PC-9 (cell line): ENCODE data around the gene RFX2. TPM values are rescaled to one million over a fixed set of nuclear protein-coding genes. Genes with fewer than 3 reads are reported as not detected.

Source experiments
- BruUV-seq: library from RNA; stranded (reverse); fragments of 400-500 nt; replicated peaks from 2 replicates; lab custom pipeline; 2021; lab: Mats Ljungman, UMichigan
- CTCF ChIA-PET: fragments of 300-600 bp; sonication (Branson Sonifier 250); formaldehyde crosslinking; loops from one replicate; lab custom pipeline; 2022; ENCODE audit warnings: antibody characterized with exemption; lab: Charles Lee
- POLR2A ChIA-PET: fragments of 300-600 bp; sonication (Branson Sonifier 250); formaldehyde crosslinking; loops from one replicate; lab custom pipeline; 2022; ENCODE audit warnings: antibody characterized with exemption; ENCODE audit not compliant: unreplicated experiment; lab: Charles Lee
- DNase-seq, 2 experiments: peaks; one replicate each; pipeline versions ENCODE4 v3.0.0 to v3.0.0-alpha.2; 2015 to 2022; ENCODE audit warnings: mixed read lengths in 1 of 2
- H2AFZ ChIP-seq: fragments of 200-600 bp; sonication (generic); 2 replicates; pipeline ENCODE4 v1.8.1; 2017; ENCODE audit warnings: antibody characterized with exemption
- H3F3A ChIP-seq: fragments of 200-600 bp; sonication (generic); 2 replicates; pipeline ENCODE4 v1.8.1; 2017; ENCODE audit warnings: antibody characterized with exemption, mild to moderate bottlenecking, low read depth; ENCODE audit not compliant: insufficient read depth
- H3K27ac ChIP-seq: fragments of 200-600 bp; sonication (generic); 2 replicates; pipeline ENCODE4 v1.6.1; 2016; ENCODE audit warnings: mixed run types
- H3K27me3 ChIP-seq: fragments of 200-600 bp; sonication (generic); 2 replicates; pipeline ENCODE4 v1.6.1; 2016; ENCODE audit warnings: low read depth, mixed run types; ENCODE audit not compliant: insufficient read depth
- H3K36me3 ChIP-seq: fragments of 200-600 bp; sonication (generic); 2 replicates; pipeline ENCODE4 v1.6.1; 2016; ENCODE audit warnings: low read depth, mixed run types
- H3K4me1 ChIP-seq: fragments of 200-600 bp; sonication (generic); replicated peaks from 2 replicates; pipeline ENCODE4 v1.6.1; 2016; ENCODE audit warnings: mixed run types; ENCODE audit not compliant: insufficient read depth
- H3K4me2 ChIP-seq: fragments of 200-600 bp; sonication (generic); 2 replicates; pipeline ENCODE4 v1.6.1; 2017; ENCODE audit warnings: mixed run types
- H3K4me3 ChIP-seq: fragments of 200-600 bp; sonication (generic); 2 replicates; pipeline ENCODE4 v1.6.1; 2016; ENCODE audit warnings: mixed run types
- H3K79me2 ChIP-seq: fragments of 200-600 bp; sonication (generic); 2 replicates; pipeline ENCODE4 v1.6.1; 2017; ENCODE audit warnings: low read depth, mixed run types
- H3K9me2 ChIP-seq: fragments of 200-600 bp; sonication (generic); 2 replicates; pipeline ENCODE4 v1.8.1; 2017; ENCODE audit warnings: mild to moderate bottlenecking; ENCODE audit not compliant: insufficient read depth
- H3K9me3 ChIP-seq: fragments of 200-600 bp; sonication (generic); 2 replicates; pipeline ENCODE4 v1.8.1; 2016; ENCODE audit warnings: low read depth; ENCODE audit not compliant: insufficient read depth
- H4K20me1 ChIP-seq: fragments of 200-600 bp; sonication (generic); 2 replicates; pipeline ENCODE4 v1.8.1; 2017; ENCODE audit not compliant: insufficient read depth
- CTCF ChIP-seq: fragments of 200-600 bp; sonication (generic); conservative IDR thresholded peaks from 2 replicates; pipeline ENCODE4 v1.6.1; 2017; ENCODE audit warnings: mixed run types, antibody characterized with exemption, mild to moderate bottlenecking, moderate library complexity
- EZH2 ChIP-seq: fragments of 200-600 bp; sonication (generic); IDR thresholded peaks from 2 replicates; pipeline ENCODE4 v1.8.0; 2017; ENCODE audit warnings: antibody characterized with exemption, low read depth
- intact Hi-C: fragments of 100-400 bp; cut with micrococcal nuclease; formaldehyde crosslinking; loops from one replicate; pipeline ENCODE4 v1.10.0; 2022; ENCODE audit not compliant: unreplicated experiment
- total RNA-seq: library from RNA; stranded (reverse); gene quantifications from 2 replicates; pipeline ENCODE4 v1.2.3, GENCODE V29; 2021

Gene RFX2
- total RNA-seq, 1 experiment from 2014 or later = 11.6 TPM

GRCh38 chr19:6101291-6101825, 8.9 kb downstream of the RFX2 start:
- DNase-seq = no peak
- ChIA-PET POLR2A (no interaction called here), CTCF (no interaction called here)
- Histone ChIP-seq H2AFZ (no peak overlapping the region), H3K9me3 (no peaks in the 10 kb centered on the region), H3K4me1 (no peaks in the 10 kb centered on the region), H3F3A (no peaks in the 10 kb centered on the region), H3K4me2 (no peak overlapping the region), H3K27ac (no peak overlapping the region), H4K20me1 (no peaks in the 10 kb centered on the region), H3K36me3 (no peaks in the 10 kb centered on the region), H3K4me3 (no peak overlapping the region), H3K79me2 (no peaks in the 10 kb centered on the region), H3K9me2 (no peaks in the 10 kb centered on the region), H3K27me3 (no peaks in the 10 kb centered on the region)
- intact Hi-C loops = no loop called here
- TF ChIP-seq EZH2 = no peak
- TF ChIP-seq CTCF = no peak
- no TSS peak for BruUV-seq

DNA sequence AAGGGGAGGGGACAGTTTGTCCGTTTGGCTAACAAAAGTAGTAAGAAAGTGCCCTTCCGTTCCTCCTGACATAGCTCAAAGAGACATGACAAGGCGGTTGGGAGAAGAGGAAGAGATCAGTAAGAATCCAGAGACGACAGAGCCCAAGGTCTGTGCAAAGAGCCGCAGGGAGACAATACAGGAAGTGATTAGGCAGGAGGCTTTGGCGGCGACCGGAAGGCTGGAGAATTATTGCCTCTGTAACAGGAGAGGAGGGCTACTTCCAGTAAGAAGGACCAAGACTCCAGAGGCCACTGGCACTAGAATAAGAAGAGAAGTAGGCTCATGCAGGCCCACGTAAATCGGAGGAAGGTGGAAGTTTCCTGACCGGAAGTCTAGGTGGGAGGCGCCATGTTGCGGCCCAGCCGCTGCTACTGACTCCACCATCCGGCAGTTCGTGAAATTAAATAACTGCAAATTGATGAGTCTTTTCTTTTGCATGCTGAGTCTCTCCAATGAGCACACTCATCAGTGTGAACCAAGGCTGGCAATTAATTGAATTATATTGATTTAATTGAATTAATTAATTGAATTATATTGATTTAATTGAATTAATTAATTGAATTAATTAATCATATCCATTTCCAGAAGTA, 9.9 kb downstream of the RFX2 start:
- DNase-seq = no peak
- no peak overlapping the region for H3K27ac ChIP-seq
- intact Hi-C loops = no loop called here
- H3K36me3 ChIP-seq = no peaks in the 10 kb centered on the region
- no peak for TF ChIP-seq CTCF
- TF ChIP-seq EZH2 = no peak
- H3K4me1 ChIP-seq = no peaks in the 10 kb centered on the region
- ChIA-PET POLR2A (no interaction called here), CTCF (no interaction called here)
- no peaks in the 10 kb centered on the region for H4K20me1 ChIP-seq
- H3K4me2 ChIP-seq = no peak overlapping the region
- H3K4me3 ChIP-seq = no peak overlapping the region
- no peaks in the 10 kb centered on the region for H3K9me2 ChIP-seq
- H3K27me3 ChIP-seq = no peaks in the 10 kb centered on the region
- no peaks in the 10 kb centered on the region for H3K79me2 ChIP-seq
- no TSS peak for BruUV-seq
- no peaks in the 10 kb centered on the region for H3K9me3 ChIP-seq
- no peaks in the 10 kb centered on the region for H3F3A ChIP-seq
- no peak overlapping the region for H2AFZ ChIP-seq

- H2AFZ ChIP-seq = no peak overlapping the region
- H4K20me1 ChIP-seq = no peaks in the 10 kb centered on the region
- H3K9me2 ChIP-seq = no peaks in the 10 kb centered on the region
- no peak for DNase-seq
- no TSS peak for BruUV-seq
- no peaks in the 10 kb centered on the region for H3K27me3 ChIP-seq
- H3K27ac ChIP-seq = no peak overlapping the region
- no peaks in the 10 kb centered on the region for H3K79me2 ChIP-seq
- H3F3A ChIP-seq = no peaks in the 10 kb centered on the region
- H3K9me3 ChIP-seq = no peaks in the 10 kb centered on the region
- H3K36me3 ChIP-seq = no peaks in the 10 kb centered on the region
- no peaks in the 10 kb centered on the region for H3K4me1 ChIP-seq
- intact Hi-C loops = no loop called here
- CTCF ChIA-PET = no interaction called here
- POLR2A ChIA-PET = no interaction called here
- H3K4me2 ChIP-seq = no peak overlapping the region
- no peak overlapping the region for H3K4me3 ChIP-seq
- TF ChIP-seq EZH2 (no peak), CTCF (no peak)
These were observed 10.7 kb downstream of the RFX2 start for GRCh38 chr19:6099599-6099998.
